Activated CD4-positive, CD25-positive, alpha-beta regulatory T cell treated with anti-CD3 and anti-CD28 coated beads, Interleukin-2, amount 50 U/mL, for 72 hours (primary cell): ENCODE results near the gene MDFIC.
"Not testable (repeated sequence)": the region's sequence is repeated elsewhere in the genome, so short reads cannot be mapped to it uniquely, and the experiment has no call there.

ENCODE experiments used
- DNase-seq: peaks from one replicate; pipeline ENCODE4 v3.0.0; 2021

MDFIC gene

GRCh38 chr7:114922026-114922651, at the start of gene MDFIC:
TSS of gene MDFIC (plus strand) at chr7:114922094. CDS start at chr7:114923034, 940 bp downstream.
- peak; percentile 77 for DNase-seq

- DNase-seq = no peak
These were observed 47.7 kb upstream of the MDFIC start for GRCh38 chr7:114874170-114874569.

- DNase-seq = no peak
These were observed 46.7 kb upstream of the MDFIC start for GRCh38 chr7:114875186-114875585.

GRCh38 chr7:114879554-114879953, 42.3 kb upstream of the MDFIC start:
- no peak for DNase-seq

GRCh38 chr7:114885836-114886235, 36.1 kb upstream of the MDFIC start:
- DNase-seq = no peak

- no peak for DNase-seq
These were observed 35.7 kb upstream of the MDFIC start for GRCh38 chr7:114886241-114886640.

GRCh38 chr7:114889116-114889515, 32.8 kb upstream of the MDFIC start:
- DNase-seq = not testable (repeated sequence)

GRCh38 chr7:114889646-114890285, 32.1 kb upstream of the MDFIC start:
- no peak for DNase-seq

GRCh38 chr7:114890561-114890960, 31.3 kb upstream of the MDFIC start:
- DNase-seq = no peak

GRCh38 chr7:114900127-114900526, 21.8 kb upstream of the MDFIC start:
- DNase-seq = no peak

GRCh38 chr7:114901771-114902170, 20.1 kb upstream of the MDFIC start:
- DNase-seq = no peak

GRCh38 chr7:114903131-114903530, 18.8 kb upstream of the MDFIC start:
- DNase-seq = no peak

- no peak for DNase-seq
These were observed 11.1 kb upstream of the MDFIC start for GRCh38 chr7:114910787-114911186.

GRCh38 chr7:114911411-114911810, 10.5 kb upstream of the MDFIC start:
- no peak for DNase-seq

GRCh38 chr7:114916261-114916892, 5.5 kb upstream of the MDFIC start:
- DNase-seq = no peak

GRCh38 chr7:114917211-114917839, 4.6 kb upstream of the MDFIC start:
- DNase-seq = no peak

- DNase-seq = no peak
These were observed 2.3 kb upstream of the MDFIC start for GRCh38 chr7:114919587-114919986.

GRCh38 chr7:114921631-114922025, 266 bp upstream of the MDFIC start:
- DNase-seq = no peak

- DNase-seq = peak; percentile 69
These were observed 933 bp downstream of the MDFIC start for GRCh38 chr7:114922652-114923402.

- no peak for DNase-seq
These were observed 1.5 kb downstream of the MDFIC start for GRCh38 chr7:114923403-114923713.

- DNase-seq = no peak
These were observed 2.3 kb downstream of the MDFIC start for GRCh38 chr7:114924038-114924712.

- no peak for DNase-seq
These were observed 3.5 kb downstream of the MDFIC start for GRCh38 chr7:114925434-114925833.

GRCh38 chr7:114928060-114928459, 6.2 kb downstream of the MDFIC start:
- no peak for DNase-seq
